HTERT RPE-1 (cell line): Measurements from ENCODE around the gene ZNF385A.

Experiments used
- in situ Hi-C: fragments of 300-500 bp; cut with MboI; formaldehyde crosslinking; loops from 4 replicates; pipeline ENCODE4 v1.14.3; 2020; ENCODE audit warnings: low sequenced_read_pairs

The ZNF385A gene

GRCh38 chr12:54416687-54417603, 32.4 kb upstream of the ZNF385A start:
- in situ Hi-C loops = no loop called here

GRCh38 chr12:54415221-54415929, 30.8 kb upstream of the ZNF385A start:
- in situ Hi-C loops = no loop called here

GRCh38 chr12:54413284-54414190, 29.0 kb upstream of the ZNF385A start:
- in situ Hi-C loops = no loop called here

GRCh38 chr12:54412786-54413185, 28.3 kb upstream of the ZNF385A start:
- in situ Hi-C loops = no loop called here

- in situ Hi-C loops = no loop called here
Measured at GRCh38 chr12:54412348-54412747, 27.8 kb upstream of the ZNF385A start.

GRCh38 chr12:54411391-54412241, 27.1 kb upstream of the ZNF385A start:
- in situ Hi-C loops = no loop called here

- in situ Hi-C loops = no loop called here
Measured at GRCh38 chr12:54409267-54409666, 24.7 kb upstream of the ZNF385A start.

- in situ Hi-C loops = no loop called here
Measured at GRCh38 chr12:54407183-54407905, 22.8 kb upstream of the ZNF385A start.

- in situ Hi-C loops = no loop called here
Measured at GRCh38 chr12:54405573-54405972, 21.0 kb upstream of the ZNF385A start.

- in situ Hi-C loops = no loop called here
Measured at GRCh38 chr12:54405106-54405505, 20.6 kb upstream of the ZNF385A start.

GRCh38 chr12:54404061-54405004, 19.8 kb upstream of the ZNF385A start:
- in situ Hi-C loops = no loop called here

- in situ Hi-C loops = no loop called here
Measured at GRCh38 chr12:54401119-54401518, 16.6 kb upstream of the ZNF385A start.

- in situ Hi-C loops = no loop called here
Measured at GRCh38 chr12:54398995-54399793, 14.7 kb upstream of the ZNF385A start.

- in situ Hi-C loops = no loop called here
Measured at GRCh38 chr12:54398218-54398617, 13.7 kb upstream of the ZNF385A start.

- in situ Hi-C loops = no loop called here
Measured at GRCh38 chr12:54397157-54397556, 12.6 kb upstream of the ZNF385A start.

- in situ Hi-C loops = no loop called here
Measured at GRCh38 chr12:54395545-54395944, 11.0 kb upstream of the ZNF385A start.

GRCh38 chr12:54394986-54395385, 10.5 kb upstream of the ZNF385A start:
- in situ Hi-C loops = no loop called here
